ENCODE data around the gene CCDC178. TPM values are rescaled to one million over a fixed set of nuclear protein-coding genes. Genes with fewer than 3 reads are reported as not detected.

CCDC178 gene
- total and polyA plus RNA-seq, 2 of the 4 experiments (the other 2 are of a cell fraction), result not detected

DNA sequence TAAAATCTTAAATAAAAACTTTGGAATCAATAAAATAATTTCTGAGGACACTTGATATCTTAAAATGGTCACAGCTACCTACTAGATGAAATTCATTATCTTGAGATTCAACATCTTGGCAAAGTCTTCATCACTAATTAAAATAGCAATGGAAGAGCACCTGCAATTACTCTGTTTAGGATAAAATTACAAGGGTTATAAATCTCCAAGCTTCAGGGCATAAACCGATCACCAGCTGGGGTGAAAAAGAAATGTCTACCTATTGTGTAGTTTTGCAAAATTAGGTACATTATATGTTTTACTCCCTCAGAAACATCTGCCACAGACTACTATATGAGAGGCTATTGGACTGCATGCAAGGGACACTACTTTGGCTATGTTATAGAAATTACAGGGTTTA lies 327.1 kb downstream of the CCDC178 start:
- intact Hi-C loops (cut with micrococcal nuclease), result no loop called here
- no TSS peak for BruUV-seq (replicated peaks)
- dilution Hi-C loops (cut with HindIII; ENCODE audit: low sequenced_read_pairs, unreplicated experiment), result no loop called here
- Histone ChIP-seq H3K56ac (ENCODE audit: extremely low read depth, insufficient read depth, low read length) (no peak overlapping the region), H2BK120ac (ENCODE audit: low read depth, low read length) (no peak overlapping the region), H3K4me1 (ENCODE audit: control insufficient read depth, insufficient read depth, low read length) (no peaks in the 10 kb centered on the region), H4K5ac (ENCODE audit: low read depth, low read length) (no peak overlapping the region), H2BK15ac (ENCODE audit: low read depth, low read length) (no peak overlapping the region), H3K9me1 (ENCODE audit: insufficient read depth, low read length) (no peaks in the 10 kb centered on the region), H2AK9ac (replicated peaks; ENCODE audit: low read depth, low read length, poor library complexity) (no peak overlapping the region), H2BK5ac (ENCODE audit: low read depth, low read length, poor library complexity, severe bottlenecking) (no peak overlapping the region), H3K4ac (ENCODE audit: low read depth, low read length) (no peak overlapping the region), H3K79me1 (ENCODE audit: low read depth in 1 of 2, low read length in 2 of 2) (no peaks in the 10 kb centered on the region), H3K14ac (replicated peaks; ENCODE audit: low read depth, low read length) (no peak overlapping the region), H2AFZ (replicated peaks; ENCODE audit: low read length, poor library complexity) (no peak overlapping the region), H3K36me3 (ENCODE audit: control insufficient read depth, insufficient read depth, low read length) (no peaks in the 10 kb centered on the region), H3K18ac (ENCODE audit: low read depth, low read length) (no peak overlapping the region), H3K27ac (ENCODE audit: insufficient read depth, low read length) (no peak overlapping the region), H3K23ac (ENCODE audit: low read depth, low read length) (no peak overlapping the region), H2AK5ac (ENCODE audit: low read depth, low read length) (no peak overlapping the region), H4K20me1 (ENCODE audit: insufficient read depth, low read length) (no peaks in the 10 kb centered on the region), H2BK20ac (ENCODE audit: low read depth, low read length) (no peak overlapping the region), H3K4me2 (ENCODE audit: low read depth, low read length) (no peak overlapping the region), H3K4me3 (ENCODE audit: insufficient read depth, low read depth, low read length) (no peak overlapping the region), H4K91ac (ENCODE audit: insufficient read depth, low read depth, low read length) (no peak overlapping the region), H4K8ac (ENCODE audit: low read depth in 2 of 2, low read length in 2 of 2) (no peak overlapping the region), H3K9ac (ENCODE audit: low read depth, low read length) (no peak overlapping the region), H3K9me3 (ENCODE audit: control insufficient read depth, insufficient read depth, low read length) (no peaks in the 10 kb centered on the region; the same call in 1 of the 2 replicates), H3K27me3 (ENCODE audit: control insufficient read depth, insufficient read depth, low read length) (no peaks in the 10 kb centered on the region)
- WGBS, 2 experiments (ENCODE audit: extremely low coverage in 2 of 2, insufficient read length in 1 of 2), result no CpG with 5 or more reads among the region's 1 CpG
- DNase-seq, result no peak
- ChIA-PET POLR2A (ENCODE audit: unreplicated experiment) (no interaction called here), CTCF (no interaction called here)
- no peak for TF ChIP-seq MXI1 (IDR thresholded peaks at IDR 0.05; ENCODE audit: borderline replicate concordance, low read depth, low read length)
- ATAC-seq (ENCODE audit: low read depth), result no peak
- in situ Hi-C loops (cut with MboI; ENCODE audit: low sequenced_read_pairs), result no loop called here
